ENCODE results near the gene DLGAP1.

- TF ChIP-seq ZNF180 (CRISPR knock-in tag; IDR thresholded peaks at IDR 0.05; ENCODE audit: borderline replicate concordance, low read depth) (no peak), ZSCAN29 (CRISPR knock-in tag; conservative IDR thresholded peaks at IDR 0.05) (no peak), CTCF (CRISPR knock-in tag; IDR thresholded peaks at IDR 0.05) (no peak), BRF2 (CRISPR knock-in tag; IDR thresholded peaks at IDR 0.05) (no peak), ZSCAN20 (CRISPR knock-in tag; IDR thresholded peaks at IDR 0.05; ENCODE audit: borderline replicate concordance) (no peak), JUN (CRISPR knock-in tag; IDR thresholded peaks at IDR 0.05) (no peak), RERE (CRISPR knock-in tag; IDR thresholded peaks at IDR 0.05; ENCODE audit: low read depth) (no peak), NFIB (CRISPR knock-in tag; IDR thresholded peaks at IDR 0.05; ENCODE audit: borderline replicate concordance) (no peak), ZNF609 (CRISPR knock-in tag; IDR thresholded peaks at IDR 0.05; ENCODE audit: borderline replicate concordance) (no peak), ZNF512 (CRISPR knock-in tag; IDR thresholded peaks at IDR 0.05) (no peak), TFE3 (CRISPR knock-in tag; IDR thresholded peaks at IDR 0.05) (no peak), USF2 (IDR thresholded peaks at IDR 0.05; ENCODE audit: low read depth, low read length) (no peak), USF2 (CRISPR knock-in tag; IDR thresholded peaks at IDR 0.05; ENCODE audit: borderline replicate concordance) (no peak), ZBTB25 (CRISPR knock-in tag; IDR thresholded peaks at IDR 0.05) (no peak)
These were observed 955.6 kb downstream of the DLGAP1 start for GRCh38 chr18:3499501-3499900.

Data from HepG2 (cell line).